Choroid plexus epithelial cell (primary cell): Measurements from ENCODE around the gene EGFR.
A peak's percentile ranks its signal among the peaks of the same experiment; 100 is the strongest.

Source experiments
- DNase-seq: peaks from one replicate; pipeline ENCODE4 v3.0.0-alpha.2; 2010; ENCODE audit warnings: low read depth
- H3K4me3 ChIP-seq: 2 replicates; pipeline ENCODE4 v1.5.1; 2011; ENCODE audit warnings: low read depth, mild to moderate bottlenecking, control low read depth, low read length, moderate library complexity
- CTCF ChIP-seq: conservative IDR thresholded peaks from 2 replicates; pipeline ENCODE4 v1.5.1; 2011; ENCODE audit warnings: low read depth, mild to moderate bottlenecking, control low read depth, inconsistent platforms, low read length, moderate library complexity

The EGFR gene

GRCh38 chr7:55206235-55207029 is 187.6 kb downstream of the EGFR start:
- H3K4me3 ChIP-seq: no peak overlapping the region
- DNase-seq: peak; percentile 43
- no peak for TF ChIP-seq CTCF

- no peak overlapping the region for H3K4me3 ChIP-seq
- DNase-seq: no peak
- TF ChIP-seq CTCF: no peak
Observed at GRCh38 chr7:55207436-55208125, 188.8 kb downstream of the EGFR start.

GRCh38 chr7:55209366-55209765 is 190.5 kb downstream of the EGFR start:
- no peak overlapping the region for H3K4me3 ChIP-seq
- no peak for DNase-seq
- no peak for TF ChIP-seq CTCF

GRCh38 chr7:55210176-55210575 is 191.4 kb downstream of the EGFR start:
- DNase-seq: no peak
- TF ChIP-seq CTCF: no peak

GRCh38 chr7:55210716-55211115 is 191.9 kb downstream of the EGFR start:
- H3K4me3 ChIP-seq: no peak overlapping the region
- DNase-seq: no peak
- no peak for TF ChIP-seq CTCF

More at GRCh38 chr7:55210176-55210575, 191.4 kb downstream of the EGFR start:
- H3K4me3 ChIP-seq: no peak overlapping the region

- TF ChIP-seq CTCF: no peak
- no peak for DNase-seq
- H3K4me3 ChIP-seq: no peak overlapping the region
Observed at GRCh38 chr7:55211726-55212125, 192.9 kb downstream of the EGFR start.
